GM18508 (cell line): ENCODE measurements around the gene TPRX1.
"Not testable (repeated sequence)": the region's sequence is repeated elsewhere in the genome, so short reads cannot be mapped to it uniquely, and the experiment has no call there.

ENCODE experiments used
- ATAC-seq: cut with Tn5 transposase; IDR thresholded peaks from one replicate; pipeline ENCODE4 v1.9.1; 2021; ENCODE audit warnings: moderate number of reproducible peaks; ENCODE audit not compliant: insufficient read depth, unreplicated experiment

The TPRX1 gene, protein sequence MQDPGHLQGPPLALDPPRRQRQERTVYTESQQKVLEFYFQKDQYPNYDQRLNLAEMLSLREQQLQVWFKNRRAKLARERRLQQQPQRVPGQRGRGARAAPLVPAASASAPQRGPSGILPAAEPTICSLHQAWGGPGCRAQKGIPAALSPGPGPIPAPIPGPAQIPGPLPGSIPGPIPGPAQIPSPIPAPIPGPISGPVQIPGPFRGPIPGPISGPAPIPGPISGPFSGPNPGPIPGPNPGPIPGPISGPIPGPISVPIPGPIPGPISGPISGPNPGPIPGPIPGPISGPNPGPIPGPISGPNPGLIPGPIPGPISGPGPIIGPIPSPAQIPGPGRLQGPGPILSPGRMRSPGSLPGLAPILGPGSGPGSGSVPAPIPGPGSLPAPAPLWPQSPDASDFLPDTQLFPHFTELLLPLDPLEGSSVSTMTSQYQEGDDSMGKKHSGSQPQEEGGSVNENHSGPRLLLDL

GRCh38 chr19:47804451-47804850 lies at the start of gene TPRX1:
TPRX1 (minus strand) TSS chr19:47804551; CDS start chr19:47804539, 12 bp downstream.
- ATAC-seq = not testable (repeated sequence)

DNA sequence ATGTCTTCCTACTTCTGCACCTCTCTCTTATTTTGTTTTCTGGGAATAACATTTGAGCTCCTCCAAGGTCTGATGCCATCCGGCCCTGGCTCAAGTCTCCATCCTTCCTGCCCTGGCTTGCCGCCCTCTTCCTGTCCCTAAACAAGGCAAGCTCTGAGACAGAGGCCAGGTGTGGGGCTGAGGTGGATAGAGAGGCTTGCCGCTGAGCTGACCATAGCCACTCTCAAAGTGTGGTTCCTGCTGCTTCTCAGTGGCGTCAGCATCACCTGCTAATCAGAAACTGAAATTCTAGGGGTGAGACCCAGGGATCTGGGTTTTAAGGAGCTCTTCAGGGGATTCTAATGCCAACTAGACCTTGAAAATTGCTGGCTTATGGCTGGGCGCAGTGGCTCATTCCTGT lies 48.7 kb upstream of the TPRX1 start:
- no peak for ATAC-seq

GRCh38 chr19:47848823-47849473 lies 44.6 kb upstream of the TPRX1 start:
- ATAC-seq = no peak

DNA sequence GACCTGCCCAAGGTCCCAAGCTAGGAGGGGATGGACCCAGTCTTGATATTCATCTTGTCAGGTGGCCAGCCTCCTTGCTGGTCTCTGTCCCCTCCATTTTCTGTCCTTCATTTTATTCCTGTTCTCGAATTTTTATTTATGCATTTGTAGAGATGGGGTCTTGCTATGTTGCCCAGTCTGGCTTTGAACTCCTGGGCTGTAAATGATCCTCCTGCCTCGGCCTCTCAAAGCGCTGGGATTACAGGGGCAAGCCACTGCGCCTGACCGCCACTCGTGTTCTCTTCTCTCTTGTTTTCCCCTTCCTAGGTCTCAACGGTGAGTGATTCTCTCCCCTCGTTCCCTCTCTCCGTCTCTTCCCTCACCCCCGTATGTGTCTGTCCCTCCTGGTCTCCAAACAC lies 44.1 kb upstream of the TPRX1 start:
- ATAC-seq = no peak

GRCh38 chr19:47842941-47843340 lies 38.6 kb upstream of the TPRX1 start:
- ATAC-seq = no peak

DNA sequence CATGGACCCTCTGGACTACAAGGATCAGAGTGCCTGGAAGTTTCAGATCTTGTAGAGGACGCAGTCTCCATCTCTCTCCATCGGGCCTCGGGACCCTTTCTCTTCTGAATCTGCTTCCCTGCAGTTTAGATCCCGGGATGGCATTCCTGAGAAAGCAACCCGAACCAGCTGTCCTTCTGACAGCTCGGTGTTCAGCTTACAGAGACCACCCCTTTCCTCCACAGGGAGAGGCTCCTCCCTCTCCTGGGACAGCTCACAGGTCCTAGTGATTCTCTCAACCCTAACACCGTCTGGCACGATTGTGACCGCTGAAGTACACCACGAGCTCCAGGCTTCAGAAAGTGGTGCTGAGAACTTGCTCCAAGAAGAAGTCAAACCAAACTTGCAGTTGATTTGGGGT lies 35.6 kb upstream of the TPRX1 start:
- ATAC-seq = no peak

GRCh38 chr19:47839411-47839810 lies 35.1 kb upstream of the TPRX1 start:
- ATAC-seq = no peak

DNA sequence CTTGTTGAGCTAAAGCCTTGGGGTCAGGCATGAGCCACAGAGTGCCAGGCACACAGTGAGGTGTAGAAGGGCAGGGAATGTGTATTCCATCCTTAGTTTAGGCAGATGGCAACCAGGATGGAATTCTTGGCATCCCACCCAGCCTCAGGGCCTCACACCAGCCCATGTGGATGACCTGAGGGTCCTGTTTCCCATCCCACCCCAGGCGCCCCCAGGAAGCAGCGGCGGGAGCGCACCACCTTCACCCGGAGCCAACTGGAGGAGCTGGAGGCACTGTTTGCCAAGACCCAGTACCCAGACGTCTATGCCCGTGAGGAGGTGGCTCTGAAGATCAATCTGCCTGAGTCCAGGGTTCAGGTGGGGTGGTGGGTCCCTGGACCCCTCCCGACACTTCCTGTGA lies 31.7 kb upstream of the TPRX1 start:
- no peak for ATAC-seq

- no peak for ATAC-seq
Measured at GRCh38 chr19:47832723-47833122, 28.4 kb upstream of the TPRX1 start.

GRCh38 chr19:47826800-47827199 lies 22.4 kb upstream of the TPRX1 start:
- no peak for ATAC-seq

DNA sequence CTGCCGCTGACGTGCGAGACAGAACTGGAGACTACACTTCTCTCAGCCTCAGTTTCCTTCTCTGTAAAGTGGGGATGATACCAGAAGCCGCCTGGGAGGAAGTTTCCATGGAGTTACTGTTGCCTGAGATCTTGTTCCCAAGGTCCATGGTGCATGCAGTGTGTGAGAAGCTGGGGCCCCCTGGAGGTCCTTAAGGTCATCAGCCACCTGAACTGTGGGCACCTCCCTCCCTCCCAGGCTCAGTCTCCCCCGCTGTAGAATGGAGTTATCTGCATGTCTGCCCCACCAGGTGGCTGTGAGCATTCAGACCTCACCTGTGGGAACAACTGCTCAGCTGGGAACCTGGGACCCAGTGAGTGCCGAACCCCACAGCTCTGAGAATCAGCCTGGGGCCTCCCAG lies 20.0 kb upstream of the TPRX1 start:
- ATAC-seq = no peak

DNA sequence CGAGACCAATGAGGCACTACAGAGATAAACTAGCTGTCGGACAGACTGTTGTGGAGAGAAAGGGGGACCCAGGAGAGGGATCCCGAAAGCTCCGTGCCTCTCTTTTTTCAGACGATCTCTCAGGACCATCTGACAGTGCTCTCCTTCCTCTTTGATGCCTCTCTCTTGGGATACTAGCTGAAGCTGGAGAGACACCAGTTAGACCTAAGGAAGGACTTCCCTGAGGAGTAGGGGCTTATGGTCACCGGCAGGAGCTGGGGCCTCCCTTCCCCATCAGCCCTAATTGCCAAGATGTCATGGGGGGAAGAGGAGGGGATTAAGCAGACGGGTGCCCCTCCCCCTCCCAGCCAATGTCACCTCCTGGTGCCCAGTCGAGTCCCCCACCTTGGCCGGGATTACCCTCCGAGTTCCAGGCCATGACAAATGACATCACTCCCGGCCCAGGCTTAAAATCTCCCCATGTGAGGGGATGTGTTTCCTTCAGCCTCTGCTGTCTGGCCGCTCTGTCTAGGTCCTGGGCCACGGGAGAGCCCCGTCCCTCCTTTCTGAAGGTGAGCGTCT lies 17.2 kb upstream of the TPRX1 start, which contains the start of gene CRX:
Gene CRX, plus strand, starts transcription at position 478 of the 561 bp plus-strand sequence. CDS start 12,507 bp downstream, outside the sequence.
- ATAC-seq = no peak

DNA sequence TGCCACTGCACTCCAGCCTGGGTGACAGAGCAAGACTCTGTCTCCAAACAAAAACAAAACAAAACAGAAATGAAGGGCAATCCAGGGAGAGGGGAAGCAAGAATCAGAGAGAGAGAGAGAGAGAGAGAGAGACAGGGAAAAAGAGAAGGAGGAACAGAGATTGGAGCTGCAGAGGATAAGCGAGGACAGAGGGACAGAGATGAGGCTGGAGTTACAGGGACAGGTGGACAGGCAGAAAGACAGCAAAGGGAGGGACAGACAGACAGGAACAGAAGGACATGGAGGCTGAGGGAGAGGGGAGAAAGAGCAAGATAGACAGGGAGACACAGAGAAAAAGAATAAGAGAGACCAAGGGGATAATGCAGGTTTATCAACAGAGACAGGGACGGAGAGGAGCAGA lies 16.1 kb upstream of the TPRX1 start:
- no peak for ATAC-seq

GRCh38 chr19:47819858-47820257 lies 15.5 kb upstream of the TPRX1 start:
- ATAC-seq = no peak

DNA sequence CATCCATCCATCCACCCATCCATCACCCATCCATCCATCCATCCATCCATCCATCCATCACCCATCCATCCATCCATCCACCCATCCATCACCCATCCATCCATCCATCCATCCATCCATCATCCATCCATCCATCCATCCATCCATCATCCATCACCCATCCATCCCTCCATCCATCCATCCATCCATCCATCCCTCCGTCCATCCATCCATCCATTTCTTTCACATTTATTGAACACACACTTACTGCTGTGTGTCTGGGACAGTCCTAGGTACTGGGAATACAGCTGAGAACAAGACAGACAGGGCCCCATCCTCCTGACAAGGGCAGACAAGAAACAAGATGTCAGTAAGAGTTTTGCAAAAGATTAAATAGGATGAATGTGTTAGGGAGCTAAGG lies 13.9 kb upstream of the TPRX1 start:
- not testable (repeated sequence) for ATAC-seq

DNA sequence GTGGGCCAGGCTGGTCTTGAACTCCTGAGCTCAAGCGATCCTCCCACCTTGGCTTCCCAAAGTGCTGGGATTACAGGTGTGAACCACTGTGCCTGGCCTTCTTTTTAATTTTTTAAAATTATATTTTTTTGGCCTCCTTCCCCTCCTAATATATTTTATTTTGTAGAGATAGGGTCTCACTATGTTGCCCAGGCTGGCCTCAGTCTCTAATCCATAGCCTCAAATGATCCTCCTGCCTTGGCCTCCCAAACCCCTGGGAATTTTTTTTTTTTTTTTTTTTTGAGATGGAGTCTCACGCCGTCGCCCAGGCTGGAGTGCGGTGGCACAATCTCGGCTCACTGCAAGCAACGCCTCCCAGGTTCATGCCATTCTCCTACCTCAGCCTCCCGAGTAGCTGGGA lies 11.9 kb upstream of the TPRX1 start:
- ATAC-seq = not testable (repeated sequence)

GRCh38 chr19:47813995-47814328 lies 9.6 kb upstream of the TPRX1 start:
- no peak for ATAC-seq

- no peak for ATAC-seq
Measured at GRCh38 chr19:47813304-47813994, 9.1 kb upstream of the TPRX1 start.

DNA sequence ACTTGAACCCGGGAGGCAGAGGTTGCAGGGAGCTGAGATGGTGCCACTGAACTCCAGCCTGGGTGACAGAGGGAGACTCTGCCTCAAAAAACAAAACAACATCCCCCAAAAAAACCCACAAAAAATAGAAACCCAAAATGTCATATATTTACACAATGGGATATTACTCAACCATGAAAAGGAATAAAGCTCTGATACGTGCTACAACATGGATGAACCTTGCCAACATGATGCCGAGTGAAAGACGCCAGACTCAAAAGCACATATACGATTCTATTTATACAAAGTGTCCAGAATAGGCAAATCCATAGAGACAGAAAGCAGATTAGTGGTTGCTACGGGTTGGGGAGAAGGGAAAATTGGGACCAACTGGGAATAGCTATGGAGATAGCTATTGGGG lies 2.1 kb upstream of the TPRX1 start:
- ATAC-seq = no peak

GRCh38 chr19:47805313-47805712 lies 962 bp upstream of the TPRX1 start:
- ATAC-seq = no peak

DNA sequence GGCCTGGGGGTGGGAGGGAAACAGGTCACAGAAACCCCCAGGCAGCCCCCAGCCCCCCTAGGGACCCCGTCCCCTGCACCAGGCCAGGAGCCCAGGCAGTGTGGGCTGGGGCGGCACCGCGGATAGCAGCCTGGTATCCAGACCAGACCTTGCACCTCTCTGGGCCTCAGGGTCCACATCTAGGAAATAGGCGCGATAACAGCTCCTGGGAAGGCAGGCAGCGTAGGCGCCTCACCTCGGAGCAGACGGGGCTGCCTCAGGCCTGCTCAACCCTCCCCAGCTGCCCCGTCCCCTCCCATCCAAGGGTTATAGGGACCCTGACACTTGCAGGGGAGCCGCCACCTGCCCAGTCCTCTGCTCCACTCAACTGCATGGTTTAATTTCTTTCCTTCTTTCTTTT lies 680 bp downstream of the TPRX1 start:
- not testable (repeated sequence) for ATAC-seq
